Panc1 (cell line): ENCODE measurements around the gene DMRTA1.

Experiments
- CTCF ChIP-seq: fragments of 450-650 bp; IDR thresholded peaks from 2 replicates; pipeline ENCODE4 v1.5.1; 2017; ENCODE audit warnings: mild to moderate bottlenecking
- POLR2AphosphoS5 ChIP-seq: IDR thresholded peaks from 2 replicates; pipeline ENCODE4 v1.6.1; 2012; ENCODE audit warnings: mild to moderate bottlenecking, low read depth, low read length, moderate library complexity
- REST ChIP-seq, 2 experiments: IDR thresholded peaks; 2 replicates each; pipeline ENCODE4 v1.6.1; 2011 to 2012; ENCODE audit warnings: low read depth in 2 of 2, control low read depth in 1 of 2, low read length in 1 of 2, mild to moderate bottlenecking in 1 of 2, moderate library complexity in 1 of 2; ENCODE audit not compliant: insufficient read depth in 1 of 2

GRCh38 chr9:22440841-22441240 is 5.8 kb upstream of the DMRTA1 start:
- no peak for TF ChIP-seq CTCF
- TF ChIP-seq REST (IDR thresholded peaks at IDR 0.05; ENCODE audit: insufficient read depth in 1 of 2, low read depth in 2 of 2, low read length in 1 of 2): no peak
- no peak for TF ChIP-seq POLR2AphosphoS5
